ENCODE results near the gene SERBP1.

DNA sequence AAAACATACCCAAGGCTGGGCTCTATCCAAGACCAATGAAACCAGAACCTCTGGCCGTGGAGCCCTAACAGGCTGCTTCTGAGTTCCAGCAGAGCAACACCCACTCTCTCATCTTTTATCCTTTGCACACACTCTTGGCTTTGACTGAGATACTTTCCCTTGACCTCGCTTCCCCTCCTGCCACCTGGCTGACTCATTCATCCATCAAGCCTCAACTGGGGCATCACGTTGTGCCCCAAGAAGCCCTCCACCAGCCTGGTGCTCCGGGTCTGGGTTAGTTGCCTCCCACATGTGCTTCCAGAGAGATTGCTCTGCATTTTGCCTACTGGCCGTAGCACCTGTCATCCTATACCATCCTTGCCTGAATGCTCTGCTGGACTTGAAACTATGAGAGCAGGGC is 34.5 kb upstream of the SERBP1 start:
- TF ChIP-seq, protein P1, sequence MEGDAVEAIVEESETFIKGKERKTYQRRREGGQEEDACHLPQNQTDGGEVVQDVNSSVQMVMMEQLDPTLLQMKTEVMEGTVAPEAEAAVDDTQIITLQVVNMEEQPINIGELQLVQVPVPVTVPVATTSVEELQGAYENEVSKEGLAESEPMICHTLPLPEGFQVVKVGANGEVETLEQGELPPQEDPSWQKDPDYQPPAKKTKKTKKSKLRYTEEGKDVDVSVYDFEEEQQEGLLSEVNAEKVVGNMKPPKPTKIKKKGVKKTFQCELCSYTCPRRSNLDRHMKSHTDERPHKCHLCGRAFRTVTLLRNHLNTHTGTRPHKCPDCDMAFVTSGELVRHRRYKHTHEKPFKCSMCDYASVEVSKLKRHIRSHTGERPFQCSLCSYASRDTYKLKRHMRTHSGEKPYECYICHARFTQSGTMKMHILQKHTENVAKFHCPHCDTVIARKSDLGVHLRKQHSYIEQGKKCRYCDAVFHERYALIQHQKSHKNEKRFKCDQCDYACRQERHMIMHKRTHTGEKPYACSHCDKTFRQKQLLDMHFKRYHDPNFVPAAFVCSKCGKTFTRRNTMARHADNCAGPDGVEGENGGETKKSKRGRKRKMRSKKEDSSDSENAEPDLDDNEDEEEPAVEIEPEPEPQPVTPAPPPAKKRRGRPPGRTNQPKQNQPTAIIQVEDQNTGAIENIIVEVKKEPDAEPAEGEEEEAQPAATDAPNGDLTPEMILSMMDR (IDR thresholded peaks at IDR 0.05) = no peak
- no peak for TF ChIP-seq POLR2A (IDR thresholded peaks at IDR 0.05)
